ENCODE measurements around the gene CCL25.

The CCL25 gene

GRCh38 chr19:8069096-8069973, 16.8 kb downstream of the CCL25 start:
- no peaks in the 10 kb centered on the region for H3K36me3 ChIP-seq (ENCODE audit: control insufficient read depth, low read length)
- no peak overlapping the region for H3K4me3 ChIP-seq (ENCODE audit: low read length)
- H3K27ac ChIP-seq (ENCODE audit: low read depth, low read length): no peak overlapping the region
- peaks cover 25% of the 10 kb centered on the region for H3K9me3 ChIP-seq (ENCODE audit: control insufficient read depth, insufficient read depth, low read length)
- no peaks in the 10 kb centered on the region for H4K20me1 ChIP-seq (ENCODE audit: control insufficient read depth, insufficient read depth, low read depth, low read length)
- no peaks in the 10 kb centered on the region for H3K27me3 ChIP-seq (ENCODE audit: control insufficient read depth, low read length)
- no peaks in the 10 kb centered on the region for H3K4me1 ChIP-seq (ENCODE audit: control insufficient read depth, low read length)
- TF ChIP-seq EZH2phosphoT487 (IDR thresholded peaks at IDR 0.05; ENCODE audit: borderline replicate concordance, low read length) (no peak), CTCF (IDR thresholded peaks at IDR 0.05; ENCODE audit: low read depth, low read length, poor library complexity, severe bottlenecking) (peak; percentile 89)
- H3K79me2 ChIP-seq (ENCODE audit: control insufficient read depth, low read length): no peaks in the 10 kb centered on the region
- no peaks in the 10 kb centered on the region for H3F3A ChIP-seq (ENCODE audit: control insufficient read depth, insufficient read depth)
- no peaks in the 10 kb centered on the region for H3K9me2 ChIP-seq (replicated peaks; ENCODE audit: control insufficient read depth, low read length)
- no peak overlapping the region for H3K4me2 ChIP-seq (ENCODE audit: low read length)

DNA sequence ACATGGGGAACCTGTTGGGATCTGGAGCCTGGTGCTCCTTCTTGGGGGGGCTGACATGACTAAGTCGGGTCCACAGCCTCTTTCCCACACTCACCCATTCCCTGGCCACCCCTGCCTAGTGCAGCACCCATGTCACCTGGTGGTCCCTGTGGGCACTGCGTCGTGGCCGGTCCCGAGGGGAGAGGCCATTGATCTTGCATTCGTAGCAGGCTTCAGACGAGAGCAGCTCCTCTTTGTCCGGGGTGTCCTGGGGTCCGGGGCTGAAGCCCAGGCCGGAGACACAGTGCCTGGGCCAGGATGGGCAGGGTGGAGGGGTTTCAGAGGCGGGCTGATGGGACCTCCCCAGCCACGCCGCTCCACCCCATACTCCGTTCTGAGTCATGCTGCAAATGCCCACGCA, 19.4 kb downstream of the CCL25 start:
- Histone ChIP-seq H3K27me3 (ENCODE audit: control insufficient read depth, low read length) (no peaks in the 10 kb centered on the region), H3K27ac (ENCODE audit: low read depth, low read length) (no peak overlapping the region), H4K20me1 (ENCODE audit: control insufficient read depth, insufficient read depth, low read depth, low read length) (no peaks in the 10 kb centered on the region), H3K9me3 (ENCODE audit: control insufficient read depth, insufficient read depth, low read length) (peaks cover 26% of the 10 kb centered on the region), H3F3A (ENCODE audit: control insufficient read depth, insufficient read depth) (no peaks in the 10 kb centered on the region), H3K4me3 (ENCODE audit: low read length) (no peak overlapping the region), H3K36me3 (ENCODE audit: control insufficient read depth, low read length) (no peaks in the 10 kb centered on the region), H3K4me2 (ENCODE audit: low read length) (no peak overlapping the region), H3K4me1 (ENCODE audit: control insufficient read depth, low read length) (no peaks in the 10 kb centered on the region), H3K9me2 (replicated peaks; ENCODE audit: control insufficient read depth, low read length) (no peaks in the 10 kb centered on the region), H3K79me2 (ENCODE audit: control insufficient read depth, low read length) (no peaks in the 10 kb centered on the region)
- TF ChIP-seq EZH2phosphoT487 (IDR thresholded peaks at IDR 0.05; ENCODE audit: borderline replicate concordance, low read length): no peak
- no peak for TF ChIP-seq CTCF (IDR thresholded peaks at IDR 0.05; ENCODE audit: low read depth, low read length, poor library complexity, severe bottlenecking)

GRCh38 chr19:8074501-8074900, 21.9 kb downstream of the CCL25 start:
- no peaks in the 10 kb centered on the region for H3F3A ChIP-seq (ENCODE audit: control insufficient read depth, insufficient read depth)
- H3K79me2 ChIP-seq (ENCODE audit: control insufficient read depth, low read length): no peaks in the 10 kb centered on the region
- no peak overlapping the region for H3K4me3 ChIP-seq (ENCODE audit: low read length)
- H3K36me3 ChIP-seq (ENCODE audit: control insufficient read depth, low read length): no peaks in the 10 kb centered on the region
- H3K27me3 ChIP-seq (ENCODE audit: control insufficient read depth, low read length): no peaks in the 10 kb centered on the region
- H3K9me2 ChIP-seq (replicated peaks; ENCODE audit: control insufficient read depth, low read length): no peaks in the 10 kb centered on the region
- H3K4me1 ChIP-seq (ENCODE audit: control insufficient read depth, low read length): no peaks in the 10 kb centered on the region
- no peak overlapping the region for H3K27ac ChIP-seq (ENCODE audit: low read depth, low read length)
- no peaks in the 10 kb centered on the region for H4K20me1 ChIP-seq (ENCODE audit: control insufficient read depth, insufficient read depth, low read depth, low read length)
- peaks cover 18% of the 10 kb centered on the region; the same call in 1 of the 2 replicates for H3K9me3 ChIP-seq (ENCODE audit: control insufficient read depth, insufficient read depth, low read length)
- TF ChIP-seq CTCF (IDR thresholded peaks at IDR 0.05; ENCODE audit: low read depth, low read length, poor library complexity, severe bottlenecking) (no peak), EZH2phosphoT487 (IDR thresholded peaks at IDR 0.05; ENCODE audit: borderline replicate concordance, low read length) (no peak)
- H3K4me2 ChIP-seq (ENCODE audit: low read length): no peak overlapping the region
